ENCODE results near the gene HSPA14. TPM values are rescaled to one million over a fixed set of nuclear protein-coding genes. Genes with fewer than 3 reads are reported as not detected.
A peak's percentile ranks its signal among the peaks of the same experiment; 100 is the strongest.

The HSPA14 gene
- total and polyA plus RNA-seq, 7 donors: 10.0 to 19.8 (median 13.4) TPM

GRCh38 chr10:14889318-14889717 is 51.2 kb downstream of the HSPA14 start:
- WGBS, 2 donors: 91 to 92% methylated on average over 2 of the region's 2 CpGs
- Histone ChIP-seq H3K4me1 (no peaks in the 10 kb centered on the region), H3K36me3 (no peaks in the 10 kb centered on the region), H3K27ac (no peak overlapping the region), H3K27me3 (no peaks in the 10 kb centered on the region), H3K9me3 (no peaks in the 10 kb centered on the region), H3K4me3 (no peak overlapping the region)
- no peak for DNase-seq
- no peak for TF ChIP-seq POLR2A (IDR thresholded peaks at IDR 0.05)
- TF ChIP-seq POLR2AphosphoS5 (IDR thresholded peaks at IDR 0.05): no peak
- TF ChIP-seq EP300 (IDR thresholded peaks at IDR 0.05): no peak
- no peak for TF ChIP-seq CTCF (IDR thresholded peaks at IDR 0.05)
- intact Hi-C loops (cut with DNase I): no loop called here

- H3K4me1 ChIP-seq: no peaks in the 10 kb centered on the region
- intact Hi-C loops (cut with DNase I): no loop called here
- TF ChIP-seq EP300 (IDR thresholded peaks at IDR 0.05) (no peak), POLR2A (IDR thresholded peaks at IDR 0.05) (no peak), CTCF (IDR thresholded peaks at IDR 0.05) (no peak), POLR2AphosphoS5 (IDR thresholded peaks at IDR 0.05) (no peak)
- no peaks in the 10 kb centered on the region for H3K9me3 ChIP-seq
- 96 to 97% methylated on average over 1 of the region's 1 CpG for WGBS, 2 donors
- H3K27me3 ChIP-seq: no peaks in the 10 kb centered on the region
- H3K4me3 ChIP-seq: no peak overlapping the region
- H3K27ac ChIP-seq: no peak overlapping the region
- no peak for DNase-seq
- no peaks in the 10 kb centered on the region for H3K36me3 ChIP-seq
These were observed 53.0 kb downstream of the HSPA14 start for GRCh38 chr10:14891151-14891550.

GRCh38 chr10:14904316-14904732 is 66.2 kb downstream of the HSPA14 start:
- no peak overlapping the region for H3K4me3 ChIP-seq
- no peak for DNase-seq
- intact Hi-C loops (cut with DNase I): no loop called here
- H3K4me1 ChIP-seq: no peaks in the 10 kb centered on the region
- no peak for TF ChIP-seq EP300 (IDR thresholded peaks at IDR 0.05)
- TF ChIP-seq CTCF (IDR thresholded peaks at IDR 0.05): peak in 1 of 4 experiments; percentile 43
- peaks cover 0 to 34% (median 4%) of the 10 kb centered on the region in 4 donors for H3K36me3 ChIP-seq
- H3K9me3 ChIP-seq: no peaks in the 10 kb centered on the region
- WGBS, 2 donors: 19 to 38% methylated on average over 1 of the region's 1 CpG
- H3K27me3 ChIP-seq: no peaks in the 10 kb centered on the region
- H3K27ac ChIP-seq: no peak overlapping the region

- Histone ChIP-seq H3K27me3 (no peaks in the 10 kb centered on the region), H3K4me1 (no peaks in the 10 kb centered on the region), H3K36me3 (peaks cover 0 to 31% (median 4%) of the 10 kb centered on the region in 4 donors), H3K4me3 (no peak overlapping the region), H3K27ac (no peak overlapping the region), H3K9me3 (no peaks in the 10 kb centered on the region)
- intact Hi-C loops (cut with DNase I): no loop called here
- WGBS, 2 donors: 95% methylated on average over 2 of the region's 2 CpGs
- no peak for TF ChIP-seq POLR2AphosphoS5 (IDR thresholded peaks at IDR 0.05)
- no peak for TF ChIP-seq EP300 (IDR thresholded peaks at IDR 0.05)
- TF ChIP-seq CTCF (IDR thresholded peaks at IDR 0.05): no peak
- TF ChIP-seq POLR2A (IDR thresholded peaks at IDR 0.05): no peak
- DNase-seq: no peak
These were observed 66.8 kb downstream of the HSPA14 start for GRCh38 chr10:14904864-14905263.

GRCh38 chr10:14905890-14906289 is 67.8 kb downstream of the HSPA14 start:
- Histone ChIP-seq H3K9me3 (no peaks in the 10 kb centered on the region), H3K36me3 (peaks cover 0 to 35% (median 6%) of the 10 kb centered on the region in 4 donors), H3K4me1 (no peaks in the 10 kb centered on the region), H3K27ac (no peak overlapping the region), H3K4me3 (no peak overlapping the region), H3K27me3 (no peaks in the 10 kb centered on the region)
- intact Hi-C loops (cut with DNase I): no loop called here
- DNase-seq: no peak
- no peak for TF ChIP-seq EP300 (IDR thresholded peaks at IDR 0.05)
- no peak for TF ChIP-seq POLR2AphosphoS5 (IDR thresholded peaks at IDR 0.05)
- TF ChIP-seq POLR2A (IDR thresholded peaks at IDR 0.05): no peak
- TF ChIP-seq CTCF (IDR thresholded peaks at IDR 0.05): no peak
- 67 to 91% methylated on average over 2 of the region's 2 CpGs for WGBS, 2 donors
